Right hindlimb (tissue), 1 donor: ENCODE data around the gene ZNF354C.
A peak's percentile ranks its signal among the peaks of the same experiment; 100 is the strongest.
"Not testable (repeated sequence)": the region's sequence is repeated elsewhere in the genome, so short reads cannot be mapped to it uniquely, and the experiment has no call there.

Experiments used
- DNase-seq: peaks from one replicate; pipeline ENCODE4 v3.0.0-alpha.2; 2018

The ZNF354C gene

GRCh38 chr5:179060116-179061008 is at the start of gene ZNF354C:
ZNF354C (plus strand) TSS chr5:179060373; CDS start chr5:179062069, 1,696 bp downstream.
- DNase-seq = peak; percentile 96

GRCh38 chr5:179023528-179024189 is 36.5 kb upstream of the ZNF354C start, which contains the start of gene ZNF879:
ZNF879 (plus strand) TSS chr5:179023804; CDS start chr5:179025005, 1,201 bp downstream.
- peak; percentile 97 for DNase-seq

- DNase-seq = no peak
Measured at GRCh38 chr5:179033004-179033580, 27.1 kb upstream of the ZNF354C start.

- DNase-seq = no peak
Measured at GRCh38 chr5:179044765-179045164, 15.4 kb upstream of the ZNF354C start.

GRCh38 chr5:179051784-179052183 is 8.4 kb upstream of the ZNF354C start:
- no peak for DNase-seq

- no peak for DNase-seq
Measured at GRCh38 chr5:179054036-179054785, 6.0 kb upstream of the ZNF354C start.

GRCh38 chr5:179054876-179055275 is 5.3 kb upstream of the ZNF354C start:
- DNase-seq = no peak

GRCh38 chr5:179055436-179055835 is 4.7 kb upstream of the ZNF354C start:
- no peak for DNase-seq

- DNase-seq = no peak
Measured at GRCh38 chr5:179055841-179056240, 4.3 kb upstream of the ZNF354C start.

GRCh38 chr5:179061025-179061424 is 852 bp downstream of the ZNF354C start:
- DNase-seq = no peak

- no peak for DNase-seq
Measured at GRCh38 chr5:179065703-179066102, 5.5 kb downstream of the ZNF354C start.

GRCh38 chr5:179079165-179079987 is 19.2 kb downstream of the ZNF354C start:
- DNase-seq = no peak

GRCh38 chr5:179080724-179081123 is 20.6 kb downstream of the ZNF354C start:
- DNase-seq = no peak

GRCh38 chr5:179089502-179089901 is 29.3 kb downstream of the ZNF354C start:
- no peak for DNase-seq

GRCh38 chr5:179101282-179101681 is 41.1 kb downstream of the ZNF354C start:
- not testable (repeated sequence) for DNase-seq

- peak; percentile 6 for DNase-seq
Measured at GRCh38 chr5:179110528-179110927, 50.4 kb downstream of the ZNF354C start.

GRCh38 chr5:179111267-179112207 is 51.4 kb downstream of the ZNF354C start:
- no peak for DNase-seq

- DNase-seq = peak; percentile 4
Measured at GRCh38 chr5:179112469-179113142, 52.4 kb downstream of the ZNF354C start.

- DNase-seq = no peak
Measured at GRCh38 chr5:179113143-179113530, 53.0 kb downstream of the ZNF354C start.
